NCI-H226 (cell line): ENCODE measurements around the gene SPEF1.

Source experiments
- DNase-seq: peaks from one replicate; pipeline ENCODE4 v3.0.0-alpha.2; 2015

Gene SPEF1

DNA sequence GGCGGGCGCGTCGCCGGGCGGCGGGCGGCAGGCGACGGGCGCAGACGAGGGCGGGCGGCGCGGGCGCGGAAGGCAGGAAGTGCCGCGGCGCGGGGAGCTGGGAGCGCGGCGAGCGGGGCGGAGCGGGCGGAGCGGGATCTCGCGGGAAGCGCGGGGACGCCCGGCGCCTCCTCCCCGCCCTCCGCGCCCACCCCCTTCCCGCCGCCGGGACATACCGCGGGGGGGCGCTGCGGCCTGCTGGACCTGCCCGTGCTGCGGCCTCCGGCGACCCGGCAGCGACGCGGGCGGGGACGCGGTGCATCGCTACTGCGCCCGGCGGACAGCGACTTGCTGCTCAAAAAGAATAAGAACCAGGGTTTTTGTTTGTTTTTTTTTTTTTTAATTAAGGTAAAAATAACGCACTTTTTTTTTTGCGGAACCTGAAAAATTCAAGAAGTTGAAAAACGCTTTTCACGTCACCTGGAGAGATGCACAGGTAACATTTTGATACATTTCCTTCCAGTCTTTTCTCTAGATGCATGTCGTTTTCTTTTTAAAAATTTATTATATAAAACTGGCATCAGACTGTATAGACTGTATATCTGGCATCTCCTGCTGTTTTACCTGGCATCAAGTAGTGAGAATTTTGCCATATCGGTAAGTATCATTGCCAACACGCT is 5.5 kb upstream of the SPEF1 start, which contains the start of gene CENPB:
CENPB (minus strand) TSS at position 76 of the 659 bp plus-strand sequence. CDS start 257 bp downstream, outside the sequence.
- peak; percentile 49 for DNase-seq

DNA sequence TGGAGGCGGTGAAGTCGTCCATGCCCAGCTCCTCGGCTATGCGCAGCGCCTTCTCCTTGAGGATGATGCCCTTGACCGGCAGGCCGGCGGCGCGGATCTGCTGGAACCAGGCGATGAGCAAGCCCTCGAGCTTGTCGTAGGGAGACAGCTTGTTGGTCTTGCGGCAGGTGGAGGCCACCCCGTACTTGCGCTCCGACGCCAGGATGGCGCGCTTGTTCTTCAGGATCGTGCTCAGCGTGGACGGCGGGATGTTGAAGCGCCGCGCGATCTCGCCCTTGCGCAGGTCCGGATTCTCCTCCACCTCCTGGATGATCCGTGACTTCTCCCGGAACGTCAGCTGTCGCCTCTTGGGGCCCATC is 4.9 kb upstream of the SPEF1 start:
- DNase-seq, result peak; percentile 36

- DNase-seq, result no peak
These were observed 4.2 kb upstream of the SPEF1 start for GRCh38 chr20:3785240-3786125.

- DNase-seq, result no peak
These were observed 3.6 kb upstream of the SPEF1 start for GRCh38 chr20:3784863-3785239.

DNA sequence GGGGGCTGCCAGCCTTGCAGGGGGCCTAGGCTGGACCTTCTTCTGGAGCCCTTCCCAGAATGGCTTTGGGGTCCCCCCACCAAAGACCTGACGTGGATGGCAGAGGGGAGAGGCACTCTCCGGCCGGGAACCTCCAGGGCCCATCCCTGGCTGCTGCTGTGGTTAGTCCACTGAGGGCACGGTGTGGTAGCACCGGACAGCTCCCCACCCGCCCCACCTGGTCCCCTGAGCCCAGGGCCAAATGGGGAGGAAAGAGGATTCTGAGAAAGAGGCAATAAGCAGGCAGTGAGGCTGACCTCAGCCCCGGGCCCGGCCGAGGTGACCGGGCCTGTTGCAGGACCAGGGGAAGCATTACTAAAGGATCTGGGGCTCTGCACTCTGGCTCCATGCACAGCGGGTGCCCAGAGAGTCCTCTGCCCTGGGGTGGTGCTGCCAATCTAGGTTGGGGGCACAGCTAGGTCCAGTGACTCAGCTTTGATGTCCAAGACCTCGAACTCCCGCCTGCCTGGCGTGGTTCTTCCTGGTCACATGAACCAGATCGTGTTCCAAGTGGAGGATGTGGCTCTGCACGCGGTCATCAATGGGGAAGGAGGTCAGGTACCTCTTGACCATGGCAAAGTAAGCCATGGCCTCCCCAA is 3.1 kb upstream of the SPEF1 start:
- DNase-seq, result no peak

GRCh38 chr20:3783511-3784195 is 2.4 kb upstream of the SPEF1 start:
- DNase-seq, result no peak

DNA sequence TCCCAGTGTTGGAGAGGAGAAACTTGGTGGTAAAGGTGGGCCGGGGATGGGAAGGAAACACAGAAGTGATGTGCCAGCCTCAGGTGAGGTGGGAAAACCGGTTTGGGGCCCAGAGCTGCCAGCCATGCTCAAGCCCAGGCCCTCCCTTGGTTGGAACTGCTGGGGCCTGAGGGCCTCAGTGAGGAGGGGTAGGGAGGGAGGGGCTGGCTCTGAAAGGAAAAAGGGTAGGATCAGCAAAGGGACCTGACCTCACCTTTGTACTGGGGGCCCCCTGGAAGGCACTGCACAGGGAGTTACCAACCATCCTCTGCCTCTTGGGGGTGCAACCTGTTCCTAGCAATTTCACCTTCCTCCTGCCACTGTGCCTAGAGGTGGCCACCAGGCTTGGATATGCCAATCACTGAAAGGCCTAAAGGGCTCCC is 1.8 kb upstream of the SPEF1 start:
- no peak for DNase-seq

DNA sequence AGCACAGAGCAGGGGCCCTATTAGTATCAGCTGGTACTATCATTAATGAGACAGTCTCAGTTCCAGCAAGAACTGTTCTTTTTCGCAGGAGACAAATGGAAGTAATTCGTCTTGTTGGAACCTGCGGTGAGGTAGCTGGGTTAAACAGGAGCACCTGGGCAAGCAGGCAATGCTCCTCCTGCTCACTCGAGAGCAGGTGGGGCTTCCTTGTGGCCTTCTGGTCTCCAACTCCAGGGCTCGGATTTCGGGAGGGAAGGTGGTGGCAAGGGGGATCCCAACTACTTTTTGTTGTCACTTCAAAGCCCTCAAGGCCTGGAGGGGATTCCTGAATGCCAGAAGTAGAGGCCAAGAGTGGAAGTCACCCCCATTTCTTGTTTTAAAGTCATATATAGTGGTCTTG is 1.3 kb upstream of the SPEF1 start:
- no peak for DNase-seq

- no peak for DNase-seq
These were observed 2.3 kb downstream of the SPEF1 start for GRCh38 chr20:3778976-3779375.

- DNase-seq, result no peak
These were observed 3.3 kb downstream of the SPEF1 start for GRCh38 chr20:3777716-3778629.

GRCh38 chr20:3777381-3777715 is 3.9 kb downstream of the SPEF1 start:
- DNase-seq, result no peak

- DNase-seq, result no peak
These were observed 5.7 kb downstream of the SPEF1 start for GRCh38 chr20:3775457-3776108.

GRCh38 chr20:3771552-3772058 is 9.6 kb downstream of the SPEF1 start:
- DNase-seq, result no peak

GRCh38 chr20:3768342-3769130 is 12.7 kb downstream of the SPEF1 start:
- peak; percentile 46 for DNase-seq

- DNase-seq, result peak; percentile 89
These were observed 13.6 kb downstream of the SPEF1 start, which contains the start of gene ADISSP for GRCh38 chr20:3767427-3768341. Gene ADISSP (minus strand): TSS chr20:3767753. CDS start chr20:3760100, 7,653 bp downstream.

DNA sequence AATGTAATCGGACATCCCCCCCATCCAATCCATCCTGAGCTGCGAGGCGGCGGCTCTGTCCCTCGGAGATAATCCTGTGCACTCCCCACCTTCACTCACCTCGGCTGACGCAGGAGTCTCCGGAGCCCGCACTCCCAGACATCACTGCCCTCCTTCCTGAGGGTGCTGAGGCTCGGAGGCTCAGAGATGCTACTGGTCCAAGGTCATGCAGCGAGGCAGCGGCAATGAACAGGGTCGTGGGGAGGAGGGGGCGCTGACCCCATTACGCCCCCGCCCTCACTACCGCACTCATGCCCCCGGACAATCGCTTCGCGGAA is 14.2 kb downstream of the SPEF1 start:
- no peak for DNase-seq

DNA sequence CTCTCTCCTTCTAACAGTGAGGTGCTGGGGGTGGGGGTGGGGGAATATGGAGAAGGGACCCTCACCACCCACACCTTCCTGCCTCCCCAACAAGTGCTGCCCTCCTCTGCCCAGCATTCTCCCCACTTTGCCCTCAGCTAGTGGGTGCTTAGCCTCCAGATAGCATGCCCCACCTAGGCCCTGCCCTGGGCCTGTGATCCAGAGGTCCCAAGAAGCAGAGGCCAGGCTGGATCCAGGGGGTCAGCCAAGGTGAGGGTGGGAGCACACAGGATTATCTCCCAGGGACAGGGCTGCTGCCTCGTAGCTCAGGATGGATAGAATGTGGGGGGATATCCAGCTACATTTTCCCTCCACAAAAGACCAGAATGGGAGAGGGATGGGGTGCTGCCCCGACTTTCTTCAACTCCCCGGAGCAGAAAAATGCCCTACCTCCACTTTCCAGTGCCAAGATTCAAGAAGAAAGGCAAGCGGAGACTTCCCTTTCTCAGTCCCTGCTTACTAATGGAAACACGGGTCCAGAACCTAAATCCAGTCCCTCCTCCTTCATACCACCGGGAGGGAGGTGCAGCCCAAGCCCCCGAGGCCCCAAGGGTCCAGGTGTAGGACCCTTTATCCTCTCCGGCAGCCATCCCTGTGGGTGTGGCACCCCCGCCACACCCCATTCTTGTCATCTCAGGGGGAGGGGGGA is 14.7 kb downstream of the SPEF1 start:
- DNase-seq, result no peak

GRCh38 chr20:3765171-3765882 is 15.9 kb downstream of the SPEF1 start:
- DNase-seq, result no peak
